Endothelial cell of umbilical vein (primary cell): ENCODE results near the gene LSM7. TPM values are rescaled to one million over a fixed set of nuclear protein-coding genes. Genes with fewer than 3 reads are reported as not detected.

Experiments
- BruUV-seq: library from RNA; stranded (reverse); fragments of 400-500 nt; replicated peaks from 2 replicates; lab custom pipeline; 2021; lab: Mats Ljungman, UMichigan
- CTCF ChIA-PET: fragments of 300-600, 350-600 bp; sonication (Branson Sonifier 250); formaldehyde crosslinking; loops from one replicate; lab custom pipeline; 2021; ENCODE audit warnings: antibody characterized with exemption, inconsistent platforms; lab: Charles Lee
- POLR2A ChIA-PET: fragments of 300-600, 350-600 bp; sonication (Branson Sonifier 250); formaldehyde crosslinking; loops from one replicate; lab custom pipeline; 2021; ENCODE audit warnings: antibody characterized with exemption, inconsistent platforms; lab: Charles Lee
- DNase-seq: peaks from one replicate; pipeline ENCODE4 v3.0.0-alpha.2; 2011; ENCODE audit warnings: low read depth, low spot score
- FAIRE-seq: peaks from 2 replicates; lab custom pipeline; 2011; peaks lifted over from hg19 to GRCh38; lab: Jason Lieb, UNC
- H2AFZ ChIP-seq: 2 replicates; pipeline ENCODE4 v1.6.0; 2012; ENCODE audit warnings: low read depth, low read length, control low read depth, inconsistent platforms
- H3K27ac ChIP-seq: 2 replicates; pipeline ENCODE4 v1.5.1; 2011; ENCODE audit warnings: low read depth, mild to moderate bottlenecking, control low read depth, low read length, moderate library complexity; ENCODE audit not compliant: insufficient read depth
- H3K27me3 ChIP-seq, 2 experiments: 2 replicates each; pipeline versions ENCODE4 v1.6.0 to v1.6.1; 2011; ENCODE audit warnings: low read length in 2 of 2, mixed read lengths in 1 of 2; ENCODE audit not compliant: control insufficient read depth in 2 of 2, insufficient read depth in 2 of 2
- H3K36me3 ChIP-seq, 2 experiments: 2 replicates in 1 of 2; 3 replicates in 1 of 2; pipeline ENCODE4 v1.5.1; 2011; ENCODE audit warnings: low read length in 2 of 2, mild to moderate bottlenecking in 1 of 2, moderate library complexity in 1 of 2; ENCODE audit not compliant: control insufficient read depth in 2 of 2, insufficient read depth in 2 of 2; ENCODE audit errors: extremely low read depth in 1 of 2
- H3K4me1 ChIP-seq: 3 replicates; pipeline ENCODE4 v1.5.1; 2011; ENCODE audit warnings: mild to moderate bottlenecking, low read length; ENCODE audit not compliant: control insufficient read depth, insufficient read depth; ENCODE audit errors: extremely low read depth
- H3K4me2 ChIP-seq: 2 replicates; pipeline ENCODE4 v1.6.1; 2011; ENCODE audit warnings: low read length, control low read depth, mixed read lengths; ENCODE audit not compliant: insufficient read depth
- H3K4me3 ChIP-seq, 3 experiments: fragments of 200-600 bp in 1 of 3; sonication (generic), shearing (Covaris generic) in 1 of 3; replicated peaks in 1 of 3; 2 replicates each; pipeline ENCODE4 v1.5.1; 2011 to 2016; ENCODE audit warnings: control low read depth in 3 of 3, low read length in 3 of 3, mild to moderate bottlenecking in 2 of 3, inconsistent platforms in 1 of 3, low read depth in 1 of 3, moderate library complexity in 1 of 3; ENCODE audit not compliant: insufficient read depth in 1 of 3
- H3K79me2 ChIP-seq: 2 replicates; pipeline ENCODE4 v1.6.0; 2012; ENCODE audit warnings: low read length, inconsistent platforms; ENCODE audit not compliant: control insufficient read depth, insufficient read depth
- H3K9ac ChIP-seq: replicated peaks from 2 replicates; pipeline ENCODE3; 2011; ENCODE audit warnings: low read length, control low read depth; ENCODE audit not compliant: insufficient read depth; ENCODE audit errors: extremely low read depth
- H3K9me1 ChIP-seq: replicated peaks from 3 replicates; pipeline ENCODE4 v1.6.0; 2011; ENCODE audit warnings: mild to moderate bottlenecking, low read length; ENCODE audit not compliant: control insufficient read depth, insufficient read depth; ENCODE audit errors: extremely low read depth
- H3K9me3 ChIP-seq: replicated peaks from 2 replicates; pipeline ENCODE4 v1.5.1; 2012; ENCODE audit warnings: low read length, inconsistent platforms; ENCODE audit not compliant: control insufficient read depth, insufficient read depth
- H4K20me1 ChIP-seq: replicated peaks from 2 replicates; pipeline ENCODE3; 2011; ENCODE audit warnings: mild to moderate bottlenecking, low read length; ENCODE audit not compliant: control insufficient read depth, insufficient read depth; ENCODE audit errors: extremely low read depth
- EZH2 ChIP-seq: IDR thresholded peaks from 2 replicates; pipeline ENCODE4 v1.6.1; 2012; ENCODE audit warnings: borderline replicate concordance, low read depth, mild to moderate bottlenecking, moderate library complexity, low read length, inconsistent platforms; ENCODE audit not compliant: severe bottlenecking
- FOS ChIP-seq: IDR thresholded peaks from 2 replicates; pipeline ENCODE4 v1.6.1; 2011; ENCODE audit warnings: mild to moderate bottlenecking, low read length, moderate library complexity, borderline replicate concordance; ENCODE audit not compliant: insufficient read depth
- GATA2 ChIP-seq: IDR thresholded peaks from 2 replicates; pipeline ENCODE4 v1.7.0; 2011; ENCODE audit warnings: low read depth, mild to moderate bottlenecking, moderate library complexity, mixed read lengths, low read length; ENCODE audit not compliant: insufficient read length, insufficient read depth
- JUN ChIP-seq: IDR thresholded peaks from 2 replicates; pipeline ENCODE4 v1.6.1; 2011; ENCODE audit warnings: borderline replicate concordance, low read depth; ENCODE audit not compliant: insufficient read length, insufficient read depth
- MAX ChIP-seq: IDR thresholded peaks from 2 replicates; pipeline ENCODE4 v1.6.1; 2011; ENCODE audit not compliant: insufficient read depth, insufficient read length
- MYC ChIP-seq: IDR thresholded peaks from one replicate; pipeline ENCODE4 v1.6.1; 2011; ENCODE audit warnings: mild to moderate bottlenecking, low read depth, low read length
- POLR2A ChIP-seq: IDR thresholded peaks from 2 replicates; pipeline ENCODE4 v1.6.1; 2012; ENCODE audit warnings: low read depth, mild to moderate bottlenecking, control low read depth, low read length
- POLR2AphosphoS5 ChIP-seq: IDR thresholded peaks from 2 replicates; pipeline ENCODE4 v1.6.1; 2012; ENCODE audit warnings: low read depth, mild to moderate bottlenecking, control low read depth, low read length, moderate library complexity; ENCODE audit not compliant: insufficient read depth
- dilution Hi-C: fragments of 300-500 bp; cut with MboI; formaldehyde crosslinking; loops from one replicate; pipeline ENCODE4 v1.15.0; 2019; ENCODE audit warnings: low sequenced_read_pairs; ENCODE audit not compliant: extremely low pct_ligation_motif_present
- intact Hi-C: fragments of 100-400 bp; cut with micrococcal nuclease; formaldehyde crosslinking; loops from one replicate; pipeline ENCODE4 v1.10.0; 2022
- polyA plus RNA-seq, 4 experiments: library from polyadenylated mRNA; depleted of rRNA in 3 of 4; stranded (reverse) in 3 of 4; unstranded in 1 of 4; fragments of >200 nt; gene quantifications; 2 replicates each; pipeline versions ENCODE4 v1.2.1 to v1.2.3, GENCODE V29; 2011 to 2012; ENCODE audit warnings: missing spikeins in 1 of 4
- total RNA-seq: library from RNA; stranded (reverse); gene quantifications from 2 replicates; pipeline ENCODE4 v1.2.3, GENCODE V29; 2021
- TF ChIP-seq, protein P1 (sequence below), 2 donors: IDR thresholded peaks; 1 replicate in 1 of 2; 2 replicates in 1 of 2; pipeline ENCODE4 v1.5.1; 2011; ENCODE audit warnings: low read length in 2 of 2, mild to moderate bottlenecking in 2 of 2, moderate library complexity in 2 of 2, control low read depth in 1 of 2, inconsistent platforms in 1 of 2, low read depth in 1 of 2; ENCODE audit not compliant: insufficient read depth in 1 of 2; ENCODE audit errors: extremely low read depth in 1 of 2

Gene LSM7
- total and polyA plus RNA-seq, 2 donors (not counting 3 experiments of a cell fraction or from before 2014, with no cell fraction given), result 124 to 673 TPM

GRCh38 chr19:2338751-2339643, 10.6 kb upstream of the LSM7 start:
- no TSS peak for BruUV-seq
- DNase-seq (no peak), FAIRE-seq (no peak)
- CTCF ChIA-PET, result no interaction called here
- peaks cover 2% of the 10 kb centered on the region for H3K79me2 ChIP-seq
- H3K9me1 ChIP-seq, result no peaks in the 10 kb centered on the region
- no peak overlapping the region for H3K4me2 ChIP-seq
- TF ChIP-seq EZH2, result no peak
- no peak for TF ChIP-seq GATA2
- TF ChIP-seq, protein P1, sequence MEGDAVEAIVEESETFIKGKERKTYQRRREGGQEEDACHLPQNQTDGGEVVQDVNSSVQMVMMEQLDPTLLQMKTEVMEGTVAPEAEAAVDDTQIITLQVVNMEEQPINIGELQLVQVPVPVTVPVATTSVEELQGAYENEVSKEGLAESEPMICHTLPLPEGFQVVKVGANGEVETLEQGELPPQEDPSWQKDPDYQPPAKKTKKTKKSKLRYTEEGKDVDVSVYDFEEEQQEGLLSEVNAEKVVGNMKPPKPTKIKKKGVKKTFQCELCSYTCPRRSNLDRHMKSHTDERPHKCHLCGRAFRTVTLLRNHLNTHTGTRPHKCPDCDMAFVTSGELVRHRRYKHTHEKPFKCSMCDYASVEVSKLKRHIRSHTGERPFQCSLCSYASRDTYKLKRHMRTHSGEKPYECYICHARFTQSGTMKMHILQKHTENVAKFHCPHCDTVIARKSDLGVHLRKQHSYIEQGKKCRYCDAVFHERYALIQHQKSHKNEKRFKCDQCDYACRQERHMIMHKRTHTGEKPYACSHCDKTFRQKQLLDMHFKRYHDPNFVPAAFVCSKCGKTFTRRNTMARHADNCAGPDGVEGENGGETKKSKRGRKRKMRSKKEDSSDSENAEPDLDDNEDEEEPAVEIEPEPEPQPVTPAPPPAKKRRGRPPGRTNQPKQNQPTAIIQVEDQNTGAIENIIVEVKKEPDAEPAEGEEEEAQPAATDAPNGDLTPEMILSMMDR (IDR thresholded peaks at IDR 0.05; ENCODE audit: extremely low read depth in 1 of 2, insufficient read depth in 1 of 2, low read depth in 1 of 2, low read length in 2 of 2), result no peak
- no peak for TF ChIP-seq MYC
- TF ChIP-seq POLR2A, result no peak
- no peak for TF ChIP-seq JUN
- no peak for TF ChIP-seq MAX
- no peak for TF ChIP-seq POLR2AphosphoS5
- TF ChIP-seq FOS, result no peak
- dilution Hi-C loops (no loop called here), intact Hi-C loops (no loop called here)
- H3K27ac ChIP-seq, result no peak overlapping the region
- no peaks in the 10 kb centered on the region for H3K4me1 ChIP-seq
- H3K9me3 ChIP-seq, result no peaks in the 10 kb centered on the region
- H3K27me3 ChIP-seq, result no peaks in the 10 kb centered on the region
- no peaks in the 10 kb centered on the region for H4K20me1 ChIP-seq
- no peak overlapping the region for H2AFZ ChIP-seq
- no peak overlapping the region for H3K4me3 ChIP-seq
- POLR2A ChIA-PET, result no interaction called here
- no peak overlapping the region for H3K9ac ChIP-seq
- no peaks in the 10 kb centered on the region for H3K36me3 ChIP-seq
